ACC112 (cell line): ENCODE results near the gene SMIM27.
A peak's percentile ranks its signal among the peaks of the same experiment; 100 is the strongest.

Source experiments
- H2AFZ ChIP-seq: fragments of 200-600 bp; sonication (generic); one replicate; pipeline ENCODE4 v1.6.0; 2017; ENCODE audit warnings: antibody characterized with exemption, low read length; ENCODE audit not compliant: unreplicated experiment
- H3K27ac ChIP-seq: fragments of 200-600 bp; sonication (generic); 2 replicates; pipeline ENCODE4 v1.5.1; 2014; ENCODE audit warnings: low read depth, mild to moderate bottlenecking, antibody characterized with exemption, low read length, moderate library complexity
- H3K27me3 ChIP-seq: fragments of 200-600 bp; sonication (generic); 2 replicates; pipeline ENCODE4 v1.6.1; 2014; ENCODE audit warnings: mild to moderate bottlenecking, antibody characterized with exemption, low read length, moderate library complexity, mixed read lengths; ENCODE audit not compliant: insufficient read depth
- H3K36me3 ChIP-seq: fragments of 200-600 bp; sonication (generic); 2 replicates; pipeline ENCODE4 v1.6.1; 2016; ENCODE audit warnings: mild to moderate bottlenecking, antibody characterized with exemption, low read length, moderate library complexity, mixed read lengths; ENCODE audit not compliant: insufficient read depth
- H3K4me1 ChIP-seq: fragments of 200-600 bp; sonication (generic); one replicate; pipeline ENCODE4 v1.6.1; 2016; ENCODE audit warnings: low read length, mixed read lengths; ENCODE audit not compliant: insufficient read depth, unreplicated experiment, control insufficient read depth
- H3K4me3 ChIP-seq: fragments of 200-600 bp; sonication (generic); 2 replicates; pipeline ENCODE4 v1.5.1; 2014; ENCODE audit warnings: mild to moderate bottlenecking, low read depth, low read length
- H3K79me2 ChIP-seq: fragments of 200-600 bp; sonication (generic); one replicate; pipeline ENCODE4 v1.6.0; 2016; ENCODE audit warnings: low read length; ENCODE audit not compliant: control insufficient read depth, unreplicated experiment, insufficient read depth

Gene SMIM27

GRCh38 chr9:32577316-32577715, 25.2 kb downstream of the SMIM27 start:
- no peak overlapping the region for H3K4me3 ChIP-seq
- peaks cover 5% of the 10 kb centered on the region for H3K79me2 ChIP-seq
- H2AFZ ChIP-seq = no peak overlapping the region
- H3K4me1 ChIP-seq = peaks cover 17% of the 10 kb centered on the region
- no peak overlapping the region for H3K27ac ChIP-seq
- no peaks in the 10 kb centered on the region for H3K36me3 ChIP-seq
- no peaks in the 10 kb centered on the region for H3K27me3 ChIP-seq

DNA sequence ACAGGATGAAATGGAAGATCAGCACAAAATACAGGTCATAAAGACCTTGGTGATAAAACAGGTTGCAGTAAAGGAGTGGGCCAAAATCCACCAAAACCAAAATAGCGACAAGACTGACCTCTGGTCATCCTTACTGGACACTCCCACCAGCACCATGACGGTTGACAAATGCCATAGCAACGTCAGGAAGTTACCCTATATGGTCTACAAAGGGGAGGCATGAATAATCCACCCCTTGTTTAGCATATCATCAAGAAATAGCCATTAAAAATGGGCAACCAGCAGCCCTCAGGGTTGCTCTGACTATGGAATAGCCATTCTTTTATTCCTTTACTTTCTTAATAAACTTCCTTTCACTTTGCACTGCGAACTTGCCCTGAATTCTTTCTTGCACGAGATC, 26.8 kb downstream of the SMIM27 start:
- Histone ChIP-seq H3K79me2 (no peaks in the 10 kb centered on the region), H3K27me3 (no peaks in the 10 kb centered on the region), H3K4me3 (no peak overlapping the region), H3K36me3 (no peaks in the 10 kb centered on the region), H2AFZ (peak overlapping the region; percentile 36), H3K27ac (no peak overlapping the region), H3K4me1 (peaks cover 10% of the 10 kb centered on the region)

DNA sequence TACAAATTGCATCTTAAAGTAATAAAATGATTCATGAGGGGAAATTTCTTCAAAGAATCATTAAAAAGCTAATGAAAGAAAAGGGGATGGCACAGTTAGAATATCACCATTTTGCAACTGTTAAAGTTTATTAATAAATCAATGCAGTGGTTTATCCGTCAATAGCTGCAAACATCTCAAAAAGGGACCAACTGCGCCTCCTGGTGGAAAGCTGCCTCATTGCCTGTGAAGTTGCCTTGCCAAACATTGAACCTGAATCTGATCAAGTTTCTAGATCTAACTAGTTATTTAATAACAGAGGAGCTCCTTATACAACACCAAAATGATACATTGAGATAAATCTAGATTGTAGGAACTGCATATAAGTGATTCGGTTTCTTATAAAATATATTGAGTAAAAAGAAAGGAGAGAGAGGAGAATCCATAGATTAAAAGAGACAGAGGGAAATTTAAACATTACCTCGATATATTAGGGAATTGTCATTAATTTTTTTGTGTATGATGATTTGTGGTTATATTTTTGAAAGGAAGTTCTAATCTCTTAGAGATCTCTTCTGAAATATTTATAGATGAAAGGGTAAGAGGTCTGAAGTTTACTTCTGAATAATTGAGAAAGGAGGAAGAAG, 27.7 kb downstream of the SMIM27 start:
- Histone ChIP-seq H3K4me1 (peaks cover 9% of the 10 kb centered on the region), H3K36me3 (no peaks in the 10 kb centered on the region), H3K27me3 (no peaks in the 10 kb centered on the region), H2AFZ (peak overlapping the region; percentile 36), H3K4me3 (no peak overlapping the region), H3K79me2 (no peaks in the 10 kb centered on the region), H3K27ac (no peak overlapping the region)

DNA sequence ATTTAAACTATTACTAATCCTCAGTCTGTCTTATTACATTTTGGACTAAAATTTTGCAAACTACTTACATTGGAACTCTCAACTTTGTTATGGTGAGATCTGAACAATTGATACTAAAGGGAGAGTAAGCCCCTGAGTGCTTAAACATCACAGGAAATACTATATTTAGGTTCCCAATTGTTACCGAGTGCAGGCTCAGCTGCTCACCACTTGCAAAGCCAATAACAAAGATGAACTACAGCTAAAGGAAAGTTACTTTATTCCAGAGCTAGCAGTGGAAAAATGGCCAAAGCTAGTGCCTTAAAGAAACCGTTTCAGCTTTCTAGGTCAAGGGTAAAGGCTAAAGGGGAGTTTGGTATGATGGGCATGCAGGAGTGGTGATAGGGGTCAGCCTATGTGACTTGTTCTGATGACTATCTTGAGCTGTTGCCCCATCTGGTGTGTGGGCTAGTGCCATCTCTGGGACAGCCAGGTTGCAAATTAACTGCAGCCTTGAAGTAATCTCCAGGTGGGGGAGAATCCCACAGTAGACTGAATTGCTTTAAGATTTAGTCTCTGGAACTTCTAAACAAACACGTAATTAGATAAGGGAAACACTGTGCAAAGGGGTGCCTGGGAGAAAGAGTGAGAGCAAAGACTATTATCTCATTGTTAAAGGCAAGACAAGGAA, 28.6 kb downstream of the SMIM27 start:
- Histone ChIP-seq H3K36me3 (no peaks in the 10 kb centered on the region), H2AFZ (peak overlapping the region; percentile 55), H3K79me2 (no peaks in the 10 kb centered on the region), H3K4me3 (0 out of 2 replicates have a peak overlapping the region, but pooled peaks have one; percentile 11), H3K27ac (no peak overlapping the region), H3K4me1 (peaks cover 9% of the 10 kb centered on the region), H3K27me3 (no peaks in the 10 kb centered on the region)

DNA sequence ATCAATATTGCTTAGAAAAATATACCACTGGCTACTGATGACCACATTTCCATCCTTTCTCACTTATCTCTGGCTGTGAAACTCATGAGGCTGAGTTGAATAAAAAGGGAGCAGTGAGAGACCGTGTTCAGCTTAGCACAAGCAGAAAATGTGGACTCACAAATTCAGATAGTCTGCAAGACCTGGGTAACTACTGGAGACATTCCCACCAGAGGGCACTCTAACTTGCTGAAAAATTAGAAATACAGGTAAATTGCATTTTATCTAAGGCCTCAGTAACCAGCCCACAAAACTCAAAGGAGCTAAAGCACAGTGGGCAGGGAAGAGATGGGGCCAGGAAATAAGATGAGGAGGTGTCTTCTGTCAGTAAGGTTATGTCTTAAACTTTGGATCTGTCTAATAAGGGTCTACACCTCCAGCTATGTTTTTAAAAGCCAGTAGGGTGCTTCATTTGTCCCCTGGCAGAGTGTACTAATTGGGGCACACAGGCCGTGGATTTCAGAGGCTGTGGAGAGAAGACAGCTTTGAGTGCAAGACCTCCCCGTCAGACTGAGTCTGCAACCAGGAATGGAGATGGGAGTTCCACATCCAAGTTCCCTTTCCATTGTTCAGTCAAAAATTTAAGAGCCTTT, 29.5 kb downstream of the SMIM27 start:
- no peaks in the 10 kb centered on the region for H3K36me3 ChIP-seq
- H3K27me3 ChIP-seq = no peaks in the 10 kb centered on the region; the same call in 1 of the 2 replicates
- no peaks in the 10 kb centered on the region for H3K79me2 ChIP-seq
- peak overlapping the region; percentile 0 for H2AFZ ChIP-seq
- peaks cover 9% of the 10 kb centered on the region for H3K4me1 ChIP-seq
- H3K4me3 ChIP-seq = 0 out of 2 replicates have a peak overlapping the region, but pooled peaks have one; percentile 11
- no peak overlapping the region for H3K27ac ChIP-seq

GRCh38 chr9:32584784-32585183, 32.7 kb downstream of the SMIM27 start:
- Histone ChIP-seq H3K36me3 (no peaks in the 10 kb centered on the region), H3K4me1 (peaks cover 9% of the 10 kb centered on the region), H3K4me3 (no peak overlapping the region), H2AFZ (no peak overlapping the region), H3K27me3 (no peaks in the 10 kb centered on the region; the same call in 1 of the 2 replicates), H3K79me2 (no peaks in the 10 kb centered on the region), H3K27ac (no peak overlapping the region)

- no peaks in the 10 kb centered on the region; the same call in 1 of the 2 replicates for H3K27me3 ChIP-seq
- no peak overlapping the region for H2AFZ ChIP-seq
- H3K4me3 ChIP-seq = no peak overlapping the region
- H3K79me2 ChIP-seq = no peaks in the 10 kb centered on the region
- H3K36me3 ChIP-seq = no peaks in the 10 kb centered on the region
- no peak overlapping the region for H3K27ac ChIP-seq
- H3K4me1 ChIP-seq = no peaks in the 10 kb centered on the region
Observed at GRCh38 chr9:32587901-32588300, 35.8 kb downstream of the SMIM27 start.

GRCh38 chr9:32589083-32589723, 37.1 kb downstream of the SMIM27 start:
- Histone ChIP-seq H3K36me3 (no peaks in the 10 kb centered on the region), H3K4me1 (no peaks in the 10 kb centered on the region), H2AFZ (no peak overlapping the region), H3K27ac (no peak overlapping the region), H3K27me3 (no peaks in the 10 kb centered on the region; the same call in 1 of the 2 replicates), H3K79me2 (no peaks in the 10 kb centered on the region), H3K4me3 (no peak overlapping the region)

- Histone ChIP-seq H3K27ac (no peak overlapping the region), H3K27me3 (no peaks in the 10 kb centered on the region; the same call in 1 of the 2 replicates), H3K79me2 (no peaks in the 10 kb centered on the region), H3K36me3 (no peaks in the 10 kb centered on the region), H3K4me1 (no peaks in the 10 kb centered on the region), H3K4me3 (no peak overlapping the region), H2AFZ (no peak overlapping the region)
Observed at GRCh38 chr9:32590476-32590875, 38.3 kb downstream of the SMIM27 start.

GRCh38 chr9:32590898-32591297, 38.8 kb downstream of the SMIM27 start:
- Histone ChIP-seq H3K79me2 (no peaks in the 10 kb centered on the region), H3K4me3 (no peak overlapping the region), H3K27ac (no peak overlapping the region), H2AFZ (no peak overlapping the region), H3K4me1 (no peaks in the 10 kb centered on the region), H3K27me3 (no peaks in the 10 kb centered on the region; the same call in 1 of the 2 replicates), H3K36me3 (no peaks in the 10 kb centered on the region)
